ENCODE data around the gene SCG2. TPM values are rescaled to one million over a fixed set of nuclear protein-coding genes. Genes with fewer than 3 reads are reported as not detected.

SCG2 gene
- total RNA-seq, 1 experiment from 2014 or later = not detected

DNA sequence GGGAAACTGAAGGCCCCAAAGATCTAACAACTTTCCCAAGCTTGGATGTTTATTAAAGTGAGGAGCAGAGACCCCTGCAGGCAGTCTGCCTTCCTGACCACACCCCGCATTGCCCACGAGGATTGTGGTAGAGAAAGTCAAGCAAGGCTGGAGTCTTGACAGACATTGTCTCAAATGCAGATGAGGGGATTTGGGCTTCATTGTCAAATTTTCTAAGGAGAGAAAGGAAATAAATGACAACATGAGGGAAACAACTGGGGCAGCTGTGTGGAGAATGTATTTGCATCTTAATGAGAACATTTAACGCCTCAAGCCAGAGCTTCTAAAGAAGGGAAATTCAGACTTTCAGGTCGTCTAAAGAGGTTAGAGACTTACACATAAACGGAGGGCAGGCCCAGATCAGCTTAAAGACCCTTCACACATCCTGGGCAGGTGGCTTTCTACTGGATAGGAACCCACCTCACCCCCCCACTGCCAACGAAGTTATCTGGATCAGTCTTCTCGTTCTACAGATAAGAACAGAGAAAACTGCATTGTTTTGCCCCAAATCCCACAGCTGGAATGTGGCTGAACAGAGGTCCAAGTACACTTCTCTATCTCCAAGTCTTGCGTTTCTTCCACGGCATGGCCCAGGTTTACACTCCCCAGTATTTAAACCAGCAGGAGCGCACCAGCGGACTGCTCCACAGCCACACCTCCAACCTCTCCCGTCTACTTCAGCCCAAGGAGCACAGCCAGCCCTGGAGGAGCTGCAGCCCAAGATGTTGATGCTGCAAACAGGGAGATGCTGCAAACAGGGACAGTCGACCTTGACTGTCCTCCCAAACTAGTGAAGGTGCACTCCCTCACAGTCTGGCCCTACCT is 16.2 kb upstream of the SCG2 start:
- Histone ChIP-seq H3K9me2 (replicated peaks; ENCODE audit: insufficient read depth, low read length) (no peaks in the 10 kb centered on the region), H3K4me2 (ENCODE audit: low read depth, low read length, poor library complexity, severe bottlenecking) (no peak overlapping the region), H3K27me3 (ENCODE audit: low read length) (no peaks in the 10 kb centered on the region; the same call in 1 of the 2 replicates)

DNA sequence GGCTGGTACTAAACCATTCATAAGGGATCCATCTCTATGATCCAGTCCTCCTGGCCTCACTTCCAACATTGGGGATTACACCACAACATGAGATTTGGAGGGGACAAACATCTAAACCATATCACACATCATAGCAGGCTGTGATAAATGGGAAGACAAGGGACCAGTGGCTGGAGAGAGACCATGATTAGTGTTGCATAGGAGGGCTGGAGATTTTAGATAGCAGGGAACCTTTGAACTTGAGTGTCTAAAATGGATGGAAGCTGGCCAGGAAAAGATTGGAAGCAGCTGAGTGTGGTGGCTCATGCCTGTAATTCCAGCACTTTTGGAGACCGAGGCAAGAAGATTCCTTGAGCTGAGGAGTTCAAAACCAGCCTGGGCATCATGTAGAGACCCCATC is 12.4 kb upstream of the SCG2 start:
- Histone ChIP-seq H3K36me3 (ENCODE audit: insufficient read depth, low read length) (no peaks in the 10 kb centered on the region), H3K79me2 (ENCODE audit: low read length) (no peaks in the 10 kb centered on the region), H3K27me3 (ENCODE audit: low read length) (no peaks in the 10 kb centered on the region), H4K20me1 (ENCODE audit: insufficient read depth, low read depth, low read length) (no peaks in the 10 kb centered on the region), H3K9me3 (ENCODE audit: low read length) (no peaks in the 10 kb centered on the region), H3K27ac (ENCODE audit: low read length) (no peak overlapping the region), H3K4me2 (ENCODE audit: low read depth, low read length, poor library complexity, severe bottlenecking) (no peak overlapping the region), H3K9me2 (replicated peaks; ENCODE audit: insufficient read depth, low read length) (no peaks in the 10 kb centered on the region), H3K4me3 (ENCODE audit: low read length) (no peak overlapping the region), H3K9ac (ENCODE audit: low read length) (no peak overlapping the region), H3K4me1 (ENCODE audit: low read length) (no peaks in the 10 kb centered on the region), H2AFZ (ENCODE audit: low read length) (no peak overlapping the region)
- no peak for DNase-seq

More for the DNA sequence above, 16.2 kb upstream of the SCG2 start:
- Histone ChIP-seq H2AFZ (ENCODE audit: low read length) (no peak overlapping the region), H3K27ac (ENCODE audit: low read length) (no peak overlapping the region), H3K9me3 (ENCODE audit: low read length) (no peaks in the 10 kb centered on the region), H3K9ac (ENCODE audit: low read length) (no peak overlapping the region), H4K20me1 (ENCODE audit: insufficient read depth, low read depth, low read length) (no peaks in the 10 kb centered on the region), H3K79me2 (ENCODE audit: low read length) (no peaks in the 10 kb centered on the region), H3K36me3 (ENCODE audit: insufficient read depth, low read length) (no peaks in the 10 kb centered on the region), H3K4me1 (ENCODE audit: low read length) (no peaks in the 10 kb centered on the region), H3K4me3 (ENCODE audit: low read length) (no peak overlapping the region)
- no peak for DNase-seq

DNA sequence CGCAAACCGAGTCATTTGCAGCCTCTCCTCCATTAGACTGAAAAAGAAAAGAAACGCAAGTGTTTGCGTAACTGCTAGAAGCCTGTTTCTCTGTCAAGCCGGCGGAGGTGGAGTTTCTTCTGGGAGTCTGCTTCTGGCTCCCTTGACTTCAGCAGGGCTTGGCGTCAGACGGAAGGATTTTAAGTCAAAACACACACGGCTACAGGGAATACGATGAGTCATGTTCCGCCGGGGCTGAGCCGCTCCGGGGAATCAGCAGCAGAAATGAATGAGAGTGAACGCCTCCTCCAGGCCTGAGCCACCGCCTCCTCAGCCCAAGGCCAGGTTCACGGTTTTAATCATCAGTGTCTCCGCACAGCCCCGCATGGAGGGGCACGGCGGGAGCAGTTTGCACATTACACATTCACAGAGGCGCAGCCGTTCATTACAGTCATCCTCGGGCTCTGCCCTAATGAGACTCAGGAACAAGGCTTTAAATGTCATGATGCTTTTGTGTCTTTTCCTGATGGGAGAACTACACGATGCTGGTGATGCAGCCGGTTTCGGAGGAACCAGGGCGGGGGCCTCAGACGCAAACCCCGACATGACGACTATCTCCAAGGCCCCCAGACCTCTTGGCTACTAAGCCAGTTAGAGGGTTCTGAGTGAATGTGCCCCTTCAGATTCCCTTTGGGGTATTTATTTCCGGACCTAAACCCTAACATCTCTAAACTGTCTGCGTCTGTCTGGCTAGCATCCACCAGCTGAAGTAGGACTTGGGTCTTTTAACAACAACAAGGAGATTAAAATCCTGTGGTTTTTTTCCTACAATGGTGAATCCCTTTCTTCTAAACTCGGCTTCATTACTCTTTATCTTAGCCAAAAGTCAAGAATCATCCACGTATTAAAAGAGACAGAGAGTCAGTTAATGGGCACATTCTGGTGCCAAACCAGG is 11.1 kb upstream of the SCG2 start:
- no peak overlapping the region for H3K9ac ChIP-seq (ENCODE audit: low read length)
- H4K20me1 ChIP-seq (ENCODE audit: insufficient read depth, low read depth, low read length) = no peaks in the 10 kb centered on the region
- no peak overlapping the region for H3K27ac ChIP-seq (ENCODE audit: low read length)
- H3K36me3 ChIP-seq (ENCODE audit: insufficient read depth, low read length) = no peaks in the 10 kb centered on the region
- no peak overlapping the region for H3K4me3 ChIP-seq (ENCODE audit: low read length)
- no peak overlapping the region for H2AFZ ChIP-seq (ENCODE audit: low read length)
- no peaks in the 10 kb centered on the region for H3K9me2 ChIP-seq (replicated peaks; ENCODE audit: insufficient read depth, low read length)
- DNase-seq = no peak
- H3K4me2 ChIP-seq (ENCODE audit: low read depth, low read length, poor library complexity, severe bottlenecking) = no peak overlapping the region
- no peaks in the 10 kb centered on the region for H3K9me3 ChIP-seq (ENCODE audit: low read length)
- no peaks in the 10 kb centered on the region for H3K4me1 ChIP-seq (ENCODE audit: low read length)
- H3K27me3 ChIP-seq (ENCODE audit: low read length) = no peaks in the 10 kb centered on the region
- H3K79me2 ChIP-seq (ENCODE audit: low read length) = no peaks in the 10 kb centered on the region

DNA sequence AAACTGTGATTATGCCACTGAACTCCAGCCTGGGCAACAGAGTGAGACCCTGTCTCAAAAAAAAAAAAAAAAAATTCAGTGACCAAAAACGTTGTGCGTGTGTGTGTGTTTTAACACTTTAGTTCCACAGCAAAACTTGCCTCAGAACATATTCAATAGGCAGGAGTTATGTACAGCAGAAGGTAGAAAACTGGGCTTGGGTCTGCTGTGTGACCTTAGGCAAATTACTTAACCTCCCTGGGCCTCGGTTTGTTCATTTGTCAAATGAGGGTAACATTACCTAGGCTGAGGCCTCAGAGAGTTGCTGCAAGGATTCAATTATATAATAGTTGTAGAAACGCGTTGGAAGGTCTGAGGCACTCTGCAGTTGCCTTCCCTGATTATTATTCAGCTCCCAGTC is 10.3 kb upstream of the SCG2 start:
- Histone ChIP-seq H4K20me1 (ENCODE audit: insufficient read depth, low read depth, low read length) (no peaks in the 10 kb centered on the region), H3K27me3 (ENCODE audit: low read length) (no peaks in the 10 kb centered on the region), H3K27ac (ENCODE audit: low read length) (no peak overlapping the region), H3K79me2 (ENCODE audit: low read length) (no peaks in the 10 kb centered on the region), H3K9ac (ENCODE audit: low read length) (no peak overlapping the region), H3K9me3 (ENCODE audit: low read length) (no peaks in the 10 kb centered on the region), H2AFZ (ENCODE audit: low read length) (no peak overlapping the region), H3K9me2 (replicated peaks; ENCODE audit: insufficient read depth, low read length) (no peaks in the 10 kb centered on the region), H3K4me1 (ENCODE audit: low read length) (no peaks in the 10 kb centered on the region), H3K4me3 (ENCODE audit: low read length) (no peak overlapping the region), H3K36me3 (ENCODE audit: insufficient read depth, low read length) (no peaks in the 10 kb centered on the region), H3K4me2 (ENCODE audit: low read depth, low read length, poor library complexity, severe bottlenecking) (no peak overlapping the region)
- DNase-seq = no peak

DNA sequence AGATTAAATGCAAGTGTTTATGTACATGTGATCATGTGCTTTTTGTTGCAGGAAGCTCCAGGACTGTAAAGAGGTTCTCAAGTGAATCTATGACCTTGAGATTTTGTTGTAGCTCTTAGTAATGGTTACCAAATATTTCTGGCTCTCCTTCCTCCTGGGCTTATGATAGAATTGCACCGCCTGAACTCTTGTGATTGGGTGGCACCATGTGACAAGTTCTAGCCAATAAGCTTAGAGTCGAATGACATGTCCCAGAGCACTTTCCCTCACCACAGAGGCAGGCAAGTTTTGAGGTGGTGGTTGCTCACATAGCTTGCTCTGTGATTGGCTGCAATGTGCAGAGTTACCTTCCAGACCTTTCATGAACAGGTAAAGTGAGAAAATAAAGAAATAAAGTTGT is 8.9 kb upstream of the SCG2 start:
- H3K4me2 ChIP-seq (ENCODE audit: low read depth, low read length, poor library complexity, severe bottlenecking) = no peak overlapping the region
- H3K9ac ChIP-seq (ENCODE audit: low read length) = no peak overlapping the region
- no peaks in the 10 kb centered on the region for H3K79me2 ChIP-seq (ENCODE audit: low read length)
- H3K27me3 ChIP-seq (ENCODE audit: low read length) = no peaks in the 10 kb centered on the region
- H3K9me2 ChIP-seq (replicated peaks; ENCODE audit: insufficient read depth, low read length) = no peaks in the 10 kb centered on the region
- no peaks in the 10 kb centered on the region for H3K9me3 ChIP-seq (ENCODE audit: low read length)
- H4K20me1 ChIP-seq (ENCODE audit: insufficient read depth, low read depth, low read length) = no peaks in the 10 kb centered on the region
- no peaks in the 10 kb centered on the region for H3K36me3 ChIP-seq (ENCODE audit: insufficient read depth, low read length)
- no peaks in the 10 kb centered on the region for H3K4me1 ChIP-seq (ENCODE audit: low read length)
- H3K27ac ChIP-seq (ENCODE audit: low read length) = no peak overlapping the region
- no peak for DNase-seq
- H2AFZ ChIP-seq (ENCODE audit: low read length) = no peak overlapping the region
- H3K4me3 ChIP-seq (ENCODE audit: low read length) = no peak overlapping the region

DNA sequence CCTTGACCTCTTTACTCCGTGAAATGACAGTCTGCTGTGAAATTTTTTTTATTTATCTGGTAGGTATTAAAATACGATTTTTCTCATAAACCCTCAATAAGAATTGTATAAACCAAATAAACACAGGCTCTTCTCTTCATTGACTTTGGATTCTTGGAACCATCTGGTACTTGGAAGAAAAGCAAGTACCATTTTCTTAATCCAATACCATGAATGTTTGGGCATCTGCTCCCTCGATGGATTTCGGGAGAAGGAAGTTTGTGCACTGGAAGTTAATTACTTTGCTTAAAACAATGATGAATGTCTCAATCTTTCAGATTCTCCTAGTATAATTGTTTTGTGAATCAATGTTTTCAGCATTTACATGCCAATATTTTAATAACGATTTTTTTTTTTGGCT is 5.3 kb upstream of the SCG2 start:
- Histone ChIP-seq H2AFZ (ENCODE audit: low read length) (no peak overlapping the region), H3K9me3 (ENCODE audit: low read length) (no peaks in the 10 kb centered on the region), H3K27ac (ENCODE audit: low read length) (no peak overlapping the region), H3K9ac (ENCODE audit: low read length) (no peak overlapping the region), H4K20me1 (ENCODE audit: insufficient read depth, low read depth, low read length) (no peaks in the 10 kb centered on the region), H3K4me3 (ENCODE audit: low read length) (no peak overlapping the region), H3K27me3 (ENCODE audit: low read length) (no peaks in the 10 kb centered on the region), H3K4me2 (ENCODE audit: low read depth, low read length, poor library complexity, severe bottlenecking) (no peak overlapping the region), H3K36me3 (ENCODE audit: insufficient read depth, low read length) (no peaks in the 10 kb centered on the region), H3K4me1 (ENCODE audit: low read length) (no peaks in the 10 kb centered on the region), H3K9me2 (replicated peaks; ENCODE audit: insufficient read depth, low read length) (no peaks in the 10 kb centered on the region), H3K79me2 (ENCODE audit: low read length) (no peaks in the 10 kb centered on the region)
- DNase-seq = no peak

DNA sequence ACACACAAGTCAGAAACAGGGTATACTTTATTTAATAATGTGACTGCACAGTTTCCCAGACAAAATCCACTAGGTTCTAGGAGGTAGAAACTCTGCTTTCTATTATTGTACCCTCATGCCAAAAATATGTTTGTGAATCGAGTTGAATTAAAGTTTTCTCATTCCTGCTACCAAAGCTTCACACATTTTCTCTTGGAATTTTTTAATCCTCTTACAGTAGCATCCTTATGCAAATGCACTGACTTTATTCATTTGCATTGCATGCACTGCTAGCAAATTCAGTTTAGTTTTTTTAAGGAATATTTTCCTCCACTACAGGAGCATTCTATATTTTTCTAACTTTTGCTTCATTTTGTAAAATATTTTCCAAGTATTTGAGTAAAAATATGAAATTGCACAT is 4.8 kb upstream of the SCG2 start:
- DNase-seq = no peak
- no peaks in the 10 kb centered on the region for H3K36me3 ChIP-seq (ENCODE audit: insufficient read depth, low read length)
- H2AFZ ChIP-seq (ENCODE audit: low read length) = no peak overlapping the region
- H3K4me2 ChIP-seq (ENCODE audit: low read depth, low read length, poor library complexity, severe bottlenecking) = no peak overlapping the region
- H3K4me3 ChIP-seq (ENCODE audit: low read length) = no peak overlapping the region
- H3K9ac ChIP-seq (ENCODE audit: low read length) = no peak overlapping the region
- H3K27me3 ChIP-seq (ENCODE audit: low read length) = no peaks in the 10 kb centered on the region
- no peaks in the 10 kb centered on the region for H4K20me1 ChIP-seq (ENCODE audit: insufficient read depth, low read depth, low read length)
- H3K9me3 ChIP-seq (ENCODE audit: low read length) = no peaks in the 10 kb centered on the region
- no peaks in the 10 kb centered on the region for H3K9me2 ChIP-seq (replicated peaks; ENCODE audit: insufficient read depth, low read length)
- H3K79me2 ChIP-seq (ENCODE audit: low read length) = no peaks in the 10 kb centered on the region
- H3K27ac ChIP-seq (ENCODE audit: low read length) = no peak overlapping the region
- H3K4me1 ChIP-seq (ENCODE audit: low read length) = no peaks in the 10 kb centered on the region

DNA sequence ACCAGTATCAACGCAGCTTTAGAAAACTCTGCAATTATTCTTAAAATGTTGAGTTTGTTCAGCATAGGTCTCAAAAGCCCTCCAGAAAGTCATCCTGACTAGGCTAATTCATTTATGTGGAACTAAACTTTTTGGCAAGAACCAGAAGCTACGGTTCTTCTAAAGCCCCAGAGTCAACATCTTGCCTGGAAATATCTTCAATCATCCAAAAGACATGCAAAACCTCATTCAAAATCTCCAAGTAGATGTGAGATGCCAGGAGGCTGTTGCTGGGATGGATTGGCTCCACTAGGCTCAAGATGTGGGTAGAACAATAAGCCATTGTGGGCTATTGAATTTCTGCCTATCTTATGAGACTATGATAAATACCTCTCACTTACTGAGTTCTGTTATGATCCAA is 2.1 kb upstream of the SCG2 start:
- Histone ChIP-seq H3K9me3 (ENCODE audit: low read length) (no peaks in the 10 kb centered on the region), H3K9me2 (replicated peaks; ENCODE audit: insufficient read depth, low read length) (no peaks in the 10 kb centered on the region), H3K27ac (ENCODE audit: low read length) (no peak overlapping the region), H3K27me3 (ENCODE audit: low read length) (no peaks in the 10 kb centered on the region), H3K4me3 (ENCODE audit: low read length) (no peak overlapping the region), H3K4me1 (ENCODE audit: low read length) (no peaks in the 10 kb centered on the region), H4K20me1 (ENCODE audit: insufficient read depth, low read depth, low read length) (no peaks in the 10 kb centered on the region), H3K4me2 (ENCODE audit: low read depth, low read length, poor library complexity, severe bottlenecking) (no peak overlapping the region), H3K9ac (ENCODE audit: low read length) (no peak overlapping the region), H3K79me2 (ENCODE audit: low read length) (no peaks in the 10 kb centered on the region), H2AFZ (ENCODE audit: low read length) (no peak overlapping the region), H3K36me3 (ENCODE audit: insufficient read depth, low read length) (no peaks in the 10 kb centered on the region)
- no peak for DNase-seq

Data from Karpas-422 (cell line).